CD14-positive monocyte (primary cell): Measurements from ENCODE around the gene PPT2. TPM values are rescaled to one million over a fixed set of nuclear protein-coding genes. Genes with fewer than 3 reads are reported as not detected.

Experiments used
- DNase-seq, 3 donors: peaks; one replicate each; pipeline ENCODE4 v3.0.0-alpha.2; 2011 to 2022
- H2AFZ ChIP-seq: 2 replicates; pipeline ENCODE4 v1.6.0; 2012; ENCODE audit warnings: mild to moderate bottlenecking, low read depth, low read length, inconsistent platforms; ENCODE audit not compliant: insufficient read depth, poor library complexity, severe bottlenecking
- H3K27ac ChIP-seq, 2 donors: 1 replicate in 1 of 2; 2 replicates in 1 of 2; pipeline ENCODE4 v1.5.1; 2012 to 2013; ENCODE audit warnings: low read length in 2 of 2, control low read depth in 1 of 2, inconsistent platforms in 1 of 2, low read depth in 1 of 2, mild to moderate bottlenecking in 1 of 2
- H3K27me3 ChIP-seq, 2 donors: one replicate each; pipeline versions ENCODE4 v1.6.0 to v1.6.1; 2011 to 2013; ENCODE audit warnings: low read length in 2 of 2; ENCODE audit not compliant: control insufficient read depth in 2 of 2, insufficient read depth in 2 of 2
- H3K36me3 ChIP-seq, 2 donors: replicated peaks in 1 of 2; 1 replicate in 1 of 2; 2 replicates in 1 of 2; pipeline versions ENCODE4 v1.5.1 to v1.6.1; 2012 to 2013; ENCODE audit warnings: low read length in 2 of 2, control low read depth in 1 of 2, inconsistent platforms in 1 of 2, mild to moderate bottlenecking in 1 of 2; ENCODE audit not compliant: insufficient read depth in 2 of 2, control insufficient read depth in 1 of 2
- H3K4me1 ChIP-seq, 2 donors: 1 replicate in 1 of 2; 2 replicates in 1 of 2; pipeline versions ENCODE4 v1.5.1 to v1.6.1; 2012 to 2013; ENCODE audit warnings: low read length in 2 of 2, control low read depth in 1 of 2, inconsistent platforms in 1 of 2, mild to moderate bottlenecking in 1 of 2, moderate library complexity in 1 of 2; ENCODE audit not compliant: insufficient read depth in 2 of 2, control insufficient read depth in 1 of 2
- H3K4me2 ChIP-seq: replicated peaks from 2 replicates; pipeline ENCODE3; 2012; ENCODE audit warnings: low read length, moderate library complexity, mild to moderate bottlenecking; ENCODE audit not compliant: poor library complexity, severe bottlenecking; ENCODE audit errors: extremely low read depth
- H3K4me3 ChIP-seq, 3 experiments: fragments of 200-600 bp in 1 of 3; sonication (generic) in 1 of 3; replicated peaks in 1 of 3; 1 replicate in 2 of 3; 2 replicates in 1 of 3; pipeline ENCODE4 v1.5.1; 2011 to 2013; ENCODE audit warnings: low read length in 3 of 3, mild to moderate bottlenecking in 3 of 3, control low read depth in 2 of 3, low read depth in 2 of 3, inconsistent platforms in 1 of 3, moderate library complexity in 1 of 3
- H3K79me2 ChIP-seq: 2 replicates; pipeline ENCODE4 v1.6.0; 2012; ENCODE audit warnings: mild to moderate bottlenecking, control low read depth, inconsistent platforms, low read length, moderate library complexity; ENCODE audit not compliant: insufficient read depth
- H3K9ac ChIP-seq: 2 replicates; pipeline ENCODE4 v1.6.0; 2017; ENCODE audit warnings: low read length, mild to moderate bottlenecking; ENCODE audit not compliant: insufficient read depth, poor library complexity, severe bottlenecking
- H3K9me3 ChIP-seq, 2 donors: replicated peaks in 1 of 2; 1 replicate in 1 of 2; 2 replicates in 1 of 2; pipeline versions ENCODE4 v1.5.1 to v1.6.1; 2012 to 2013; ENCODE audit warnings: low read length in 2 of 2, control low read depth in 1 of 2; ENCODE audit not compliant: control insufficient read depth in 1 of 2, insufficient read depth in 1 of 2
- H4K20me1 ChIP-seq: 2 replicates; pipeline ENCODE4 v1.6.0; 2012; ENCODE audit warnings: mild to moderate bottlenecking, low read length, control low read depth, moderate library complexity; ENCODE audit not compliant: insufficient read depth
- H3K27ac Mint-ChIP-seq, 7 donors: one replicate each; pipeline ENCODE4 v1.8.0; 2020; ENCODE audit warnings: mild to moderate bottlenecking in 7 of 7, mixed read lengths in 7 of 7, moderate library complexity in 6 of 7, inconsistent platforms in 2 of 7
- H3K27me3 Mint-ChIP-seq, 3 donors: one replicate each; pipeline ENCODE4 v1.8.0; 2021 to 2022; ENCODE audit warnings: low read depth in 3 of 3, mild to moderate bottlenecking in 3 of 3, mixed read lengths in 3 of 3, moderate library complexity in 3 of 3, inconsistent platforms in 1 of 3
- H3K36me3 Mint-ChIP-seq, 2 donors: one replicate each; pipeline ENCODE4 v1.8.0; 2020; ENCODE audit warnings: mixed read lengths in 2 of 2, inconsistent platforms in 1 of 2, mild to moderate bottlenecking in 1 of 2
- H3K4me1 Mint-ChIP-seq: one replicate; pipeline ENCODE4 v1.8.0; 2020; ENCODE audit warnings: mild to moderate bottlenecking, mixed read lengths
- H3K4me3 Mint-ChIP-seq, 2 donors: one replicate each; pipeline ENCODE4 v1.8.0; 2020; ENCODE audit warnings: mild to moderate bottlenecking in 2 of 2, mixed read lengths in 2 of 2, moderate library complexity in 1 of 2
- H3K9me3 Mint-ChIP-seq, 7 donors: one replicate each; pipeline ENCODE4 v1.8.0; 2020 to 2022; ENCODE audit warnings: mixed read lengths in 7 of 7, mild to moderate bottlenecking in 6 of 7, moderate library complexity in 6 of 7, inconsistent platforms in 2 of 7
- WGBS: methylation state at CpG from one replicate; pipeline ENCODE4 v1.1.5; 2013; ENCODE audit warnings: missing lambda C conversion rate; ENCODE audit not compliant: insufficient coverage; 5-methylcytosine and 5-hydroxymethylcytosine counted together
- intact Hi-C, 2 donors: fragments of 100-400 bp; cut with micrococcal nuclease; formaldehyde crosslinking; loops; one replicate each; pipeline versions ENCODE4 v1.15.0 to v1.15.1; 2023
- polyA plus RNA-seq, 3 donors: library from polyadenylated mRNA; depleted of rRNA in 1 of 3; unstranded in 2 of 3; stranded (reverse) in 1 of 3; fragments of 300-500 nt in 2 of 3; fragments of >200 nt in 1 of 3; fragmentation: Illumina TruSeq in 2 of 3; gene quantifications; 1 replicate in 2 of 3; 2 replicates in 1 of 3; pipeline ENCODE4 v1.2.3, GENCODE V29; 2012 to 2021
- TF ChIP-seq, protein P1 (sequence below): fragments of 200-600 bp; IDR thresholded peaks from one replicate; pipeline ENCODE4 v1.8.0; 2022; ENCODE audit warnings: antibody characterized with exemption, mild to moderate bottlenecking

PPT2 gene
- polyA plus RNA-seq, 3 donors = 1.4 to 4.0 (median 1.8) TPM

DNA sequence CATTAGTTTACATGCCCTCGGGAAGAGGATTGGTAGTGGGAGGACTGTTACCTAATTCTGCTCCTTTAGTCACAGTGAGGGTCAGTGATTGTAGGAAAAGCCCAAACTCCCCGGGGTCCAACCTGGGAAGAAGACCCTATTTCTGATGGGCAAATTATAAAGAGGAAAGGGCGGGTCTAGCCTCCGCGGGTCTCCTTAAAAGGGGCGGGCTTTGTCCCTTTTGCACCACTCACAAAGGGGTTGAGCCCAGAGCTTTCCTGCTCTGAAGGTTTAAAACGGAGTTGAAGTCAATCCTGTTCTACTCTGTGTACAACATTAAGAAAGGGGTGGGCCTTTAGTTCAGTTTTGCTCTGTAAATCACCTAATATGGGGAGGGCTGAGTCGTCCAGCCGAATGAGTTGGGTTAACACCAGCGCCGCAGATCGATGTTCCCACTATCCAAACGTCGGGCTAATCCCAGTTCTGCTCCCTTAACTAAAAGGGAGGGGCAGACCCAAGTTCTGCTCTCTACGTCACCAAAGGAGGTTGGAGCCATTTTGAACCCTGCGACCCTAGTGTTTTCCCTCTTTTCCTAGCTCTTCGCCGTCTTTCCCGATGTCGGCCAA is 23.3 kb downstream of the PPT2 start:
- H3K4me2 ChIP-seq = peak overlapping the region; percentile 97
- peak overlapping the region; percentile 56 for H3K9ac ChIP-seq
- 2% methylated on average over 16 of the region's 20 CpGs for WGBS
- peak overlapping the region; percentile 89 to 90 for H3K27ac ChIP-seq
- Mint-ChIP-seq H3K27ac (peak overlapping the region; percentile 96 to 100 (median 100)), H3K4me1 (peaks cover 81% of the 10 kb centered on the region), H3K9me3 (no peaks in the 10 kb centered on the region), H3K27me3 (peaks cover 0 to 4% (median 0%) of the 10 kb centered on the region in 3 donors), H3K4me3 (peak overlapping the region; percentile 90 to 98), H3K36me3 (peaks cover 16 to 24% of the 10 kb centered on the region in 2 donors)
- DNase-seq = no peak
- no peaks in the 10 kb centered on the region for H3K9me3 ChIP-seq
- H3K27me3 ChIP-seq = no peaks in the 10 kb centered on the region
- intact Hi-C loops = loop anchor here in 1 of 2 donors (5.0 kb wide), 1 partner anchor 55 kb away; no protein-coding TSS in a partner anchor
- H4K20me1 ChIP-seq = no peaks in the 10 kb centered on the region
- H3K4me1 ChIP-seq = peaks cover 56 to 71% of the 10 kb centered on the region in 2 donors
- peaks cover 52% of the 10 kb centered on the region for H3K79me2 ChIP-seq
- TF ChIP-seq, protein P1, sequence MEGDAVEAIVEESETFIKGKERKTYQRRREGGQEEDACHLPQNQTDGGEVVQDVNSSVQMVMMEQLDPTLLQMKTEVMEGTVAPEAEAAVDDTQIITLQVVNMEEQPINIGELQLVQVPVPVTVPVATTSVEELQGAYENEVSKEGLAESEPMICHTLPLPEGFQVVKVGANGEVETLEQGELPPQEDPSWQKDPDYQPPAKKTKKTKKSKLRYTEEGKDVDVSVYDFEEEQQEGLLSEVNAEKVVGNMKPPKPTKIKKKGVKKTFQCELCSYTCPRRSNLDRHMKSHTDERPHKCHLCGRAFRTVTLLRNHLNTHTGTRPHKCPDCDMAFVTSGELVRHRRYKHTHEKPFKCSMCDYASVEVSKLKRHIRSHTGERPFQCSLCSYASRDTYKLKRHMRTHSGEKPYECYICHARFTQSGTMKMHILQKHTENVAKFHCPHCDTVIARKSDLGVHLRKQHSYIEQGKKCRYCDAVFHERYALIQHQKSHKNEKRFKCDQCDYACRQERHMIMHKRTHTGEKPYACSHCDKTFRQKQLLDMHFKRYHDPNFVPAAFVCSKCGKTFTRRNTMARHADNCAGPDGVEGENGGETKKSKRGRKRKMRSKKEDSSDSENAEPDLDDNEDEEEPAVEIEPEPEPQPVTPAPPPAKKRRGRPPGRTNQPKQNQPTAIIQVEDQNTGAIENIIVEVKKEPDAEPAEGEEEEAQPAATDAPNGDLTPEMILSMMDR = no peak
- H2AFZ ChIP-seq = peak overlapping the region; percentile 70
- H3K4me3 ChIP-seq = peak overlapping the region; percentile 57 to 94 (median 82)
- peaks cover 11 to 24% of the 10 kb centered on the region in 2 donors for H3K36me3 ChIP-seq

GRCh38 chr6:32177788-32178546 is 24.0 kb downstream of the PPT2 start, which contains the start of gene RNF5:
TSS of gene RNF5 (plus strand) at chr6:32178405. CDS start at chr6:32178512, 107 bp downstream.
- H3K27ac Mint-ChIP-seq = peak within 1 kb of the TSS; percentile 96 to 100 (median 100)
- peak; percentile 98 to 99 (median 99) for DNase-seq
- H3K36me3 ChIP-seq = peaks cover 18 to 31% of the 10 kb centered on the region in 2 donors
- peak within 1 kb of the TSS; percentile 70 for H2AFZ ChIP-seq
- no peaks in the 10 kb centered on the region for H3K9me3 Mint-ChIP-seq
- peaks cover 56% of the 10 kb centered on the region for H3K79me2 ChIP-seq
- peak within 1 kb of the TSS; percentile 57 to 94 (median 82) for H3K4me3 ChIP-seq
- H3K4me1 ChIP-seq = peaks cover 60 to 73% of the 10 kb centered on the region in 2 donors
- WGBS = 0% methylated on average over 19 of the region's 33 CpGs
- intact Hi-C loops = loop anchor here (1.0 to 5.0 kb wide), 4 partner anchors 17 to 56 kb away; partner anchors contain the start of gene FKBPL (in 1 of the 2)
- H4K20me1 ChIP-seq = no peaks in the 10 kb centered on the region
- no peaks in the 10 kb centered on the region for H3K9me3 ChIP-seq
- peaks cover 0 to 4% (median 0%) of the 10 kb centered on the region in 3 donors for H3K27me3 Mint-ChIP-seq
- peak within 1 kb of the TSS; percentile 90 to 98 for H3K4me3 Mint-ChIP-seq
- H3K4me1 Mint-ChIP-seq = peaks cover 83% of the 10 kb centered on the region
- H3K36me3 Mint-ChIP-seq = peaks cover 20 to 29% of the 10 kb centered on the region in 2 donors
- H3K27ac ChIP-seq = peak within 1 kb of the TSS; percentile 89 to 90
- no peaks in the 10 kb centered on the region for H3K27me3 ChIP-seq
- peak within 1 kb of the TSS; percentile 97 for H3K4me2 ChIP-seq
- H3K9ac ChIP-seq = peak within 1 kb of the TSS; percentile 56
- TF ChIP-seq, protein P1 = no peak
